Right forelimb (tissue), 1 donor: ENCODE data around the gene CELF3.
"Not testable (repeated sequence)": the region's sequence is repeated elsewhere in the genome, so short reads cannot be mapped to it uniquely, and the experiment has no call there.

Experiments used
- DNase-seq: peaks from one replicate; pipeline ENCODE4 v3.0.0-alpha.2; 2018

CELF3 gene

DNA sequence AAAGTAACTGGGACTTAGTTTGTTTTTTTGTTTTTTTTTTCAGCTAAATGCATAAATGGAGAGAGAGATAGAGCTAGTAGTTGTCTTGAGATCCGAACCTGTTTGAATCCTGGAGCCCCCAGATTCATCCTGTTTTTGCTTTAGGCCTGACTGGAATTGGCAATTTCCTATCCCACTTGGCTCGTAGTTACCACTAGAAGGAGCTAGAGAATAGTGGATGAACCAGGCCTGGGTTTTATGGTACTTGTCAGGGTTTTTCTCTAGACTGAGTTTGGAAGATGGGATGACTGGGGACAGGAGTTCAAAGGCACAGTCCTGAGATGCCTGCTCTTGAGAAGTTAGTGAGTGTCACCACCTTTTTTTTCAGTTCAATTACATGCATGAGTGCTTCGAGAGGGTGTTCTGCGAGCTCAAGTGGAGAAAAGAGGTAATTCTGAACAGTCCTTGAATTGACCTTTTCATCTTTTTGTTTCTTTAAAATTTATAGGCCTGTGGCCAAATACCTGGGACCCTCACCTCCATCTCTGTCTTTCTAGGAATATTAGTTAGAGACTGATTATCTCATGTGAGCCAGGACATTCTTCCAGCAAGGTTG, 23.4 kb downstream of the CELF3 start:
- DNase-seq: no peak

DNA sequence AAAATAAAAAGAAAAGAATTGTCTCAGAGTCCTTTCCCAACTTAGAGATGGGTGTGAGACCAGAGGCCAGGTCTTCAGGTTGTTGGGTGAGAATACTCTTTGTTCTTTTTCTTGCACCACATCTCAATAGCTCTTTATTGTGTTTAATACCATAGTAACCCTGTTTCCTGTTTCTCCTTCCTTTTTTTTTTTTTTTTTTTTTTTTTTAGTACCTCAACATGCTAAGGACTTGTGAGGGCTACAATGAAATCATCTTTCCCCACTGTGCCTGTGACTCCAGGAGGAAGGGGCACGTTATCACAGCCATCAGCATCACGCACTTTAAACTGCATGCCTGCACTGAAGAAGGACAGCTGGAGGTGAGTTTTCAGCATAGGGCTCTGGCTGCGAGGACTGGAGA, 24.4 kb downstream of the CELF3 start:
- no peak for DNase-seq

DNA sequence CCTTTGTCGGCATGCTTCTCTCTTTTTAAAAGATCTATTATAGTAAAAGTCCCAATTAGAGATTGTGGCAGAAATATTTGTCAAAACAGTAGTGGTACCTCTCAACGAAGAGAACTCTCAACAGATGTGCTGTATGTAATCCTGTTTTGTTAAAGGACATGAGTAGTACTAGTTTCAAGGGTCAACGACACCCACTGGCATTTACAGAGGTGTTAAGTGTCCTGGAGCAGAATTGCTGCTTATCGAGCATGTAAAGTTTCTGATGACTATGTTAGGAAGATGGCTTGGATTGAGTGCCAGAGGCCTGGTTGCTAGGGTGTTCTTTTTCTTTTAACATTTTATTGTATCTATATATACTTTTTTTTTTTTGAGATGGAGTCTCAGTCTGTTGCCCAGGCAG, 27.1 kb downstream of the CELF3 start:
- no peak for DNase-seq

DNA sequence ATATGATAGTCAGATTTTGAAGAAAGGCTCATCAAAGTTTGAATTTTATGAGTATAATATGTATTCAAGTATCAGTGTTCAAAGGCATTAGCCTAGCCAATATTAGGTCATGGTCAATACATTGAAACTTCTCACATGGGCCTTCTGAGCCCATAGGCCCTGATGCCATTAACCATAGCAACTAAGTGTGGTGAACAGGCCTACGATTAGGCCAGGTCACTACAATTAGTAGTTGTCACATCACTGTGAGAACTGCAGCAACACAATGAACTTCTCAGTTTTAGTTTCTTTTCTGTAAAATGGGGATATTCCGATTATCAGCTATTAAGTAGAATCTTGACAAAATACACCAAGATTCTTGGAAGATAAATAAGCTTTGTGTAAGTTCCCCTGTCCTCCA, 30.0 kb downstream of the CELF3 start:
- DNase-seq: no peak

DNA sequence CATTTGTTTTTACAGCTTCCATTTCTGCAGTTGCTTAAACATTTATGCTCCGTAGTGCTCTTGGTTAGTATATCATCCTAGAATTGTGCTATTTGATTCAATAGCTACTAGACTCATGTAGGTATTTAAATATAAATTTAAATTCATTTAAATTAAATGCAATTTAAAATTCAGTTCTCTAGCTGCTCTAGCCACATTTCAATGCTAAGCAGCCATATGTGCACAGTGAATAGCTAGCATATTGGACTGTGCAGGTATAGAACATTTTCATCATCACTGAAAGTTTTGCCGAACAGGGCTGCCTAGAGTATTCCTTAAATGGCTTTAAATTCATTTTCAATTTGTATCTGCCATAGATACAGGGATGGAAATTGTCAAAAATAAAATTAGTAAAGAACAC, 32.5 kb downstream of the CELF3 start:
- no peak for DNase-seq

DNA sequence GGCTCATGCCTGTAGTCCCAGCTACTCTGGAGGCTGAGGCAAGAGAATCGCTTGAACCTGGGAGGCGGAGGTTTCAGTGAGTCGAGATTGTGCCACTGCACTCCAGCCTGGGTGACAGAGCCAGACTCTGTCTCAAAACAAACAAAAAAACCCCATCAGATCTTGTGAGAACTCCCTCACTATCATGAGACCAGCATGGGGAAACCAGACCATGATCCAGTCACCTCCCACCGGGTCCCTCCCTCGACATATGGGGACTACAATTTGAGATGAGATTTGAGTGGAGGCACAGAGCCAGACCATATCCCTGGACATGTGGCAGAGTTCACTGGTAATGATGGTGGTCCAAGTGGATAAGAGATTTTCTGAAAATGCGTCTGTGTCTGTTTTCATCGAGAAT, 33.7 kb downstream of the CELF3 start:
- DNase-seq: not testable (repeated sequence)

DNA sequence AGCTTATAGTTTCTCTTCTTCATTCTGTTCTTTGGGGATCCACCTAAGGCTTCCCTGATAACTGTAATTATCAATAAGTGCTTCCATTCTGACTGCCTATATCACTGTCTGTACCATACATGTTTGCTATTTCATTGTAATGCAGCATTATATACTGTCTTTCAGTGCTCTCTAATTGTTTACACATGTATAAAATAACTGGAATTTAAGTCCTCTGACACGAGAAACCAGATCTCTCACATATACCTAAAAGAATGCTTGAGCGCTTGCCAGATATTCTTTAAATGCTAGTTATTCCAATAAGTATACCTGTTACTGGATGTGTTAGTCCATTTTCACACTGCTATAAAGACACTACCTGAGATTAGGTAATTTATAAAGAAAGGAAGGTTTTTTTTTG, 34.7 kb downstream of the CELF3 start:
- DNase-seq: no peak

DNA sequence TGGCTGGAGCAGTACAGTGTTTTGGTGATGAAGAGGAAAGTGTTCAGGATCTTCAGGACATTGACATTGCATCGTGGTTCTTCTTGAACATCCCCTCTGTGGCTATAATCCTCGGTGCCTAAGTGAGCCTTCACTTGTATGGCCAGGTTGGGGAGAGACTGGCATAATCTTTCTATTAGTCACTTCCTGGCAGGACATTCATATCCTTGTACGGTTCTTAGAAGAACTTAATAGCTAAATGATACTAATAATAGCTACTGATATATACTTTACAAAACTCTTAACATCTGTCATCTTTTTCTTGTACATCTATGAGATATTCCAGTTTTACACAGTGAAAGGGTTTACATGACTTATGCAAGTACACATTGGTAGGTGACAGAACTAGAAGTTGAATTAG, 35.8 kb downstream of the CELF3 start:
- DNase-seq: no peak

DNA sequence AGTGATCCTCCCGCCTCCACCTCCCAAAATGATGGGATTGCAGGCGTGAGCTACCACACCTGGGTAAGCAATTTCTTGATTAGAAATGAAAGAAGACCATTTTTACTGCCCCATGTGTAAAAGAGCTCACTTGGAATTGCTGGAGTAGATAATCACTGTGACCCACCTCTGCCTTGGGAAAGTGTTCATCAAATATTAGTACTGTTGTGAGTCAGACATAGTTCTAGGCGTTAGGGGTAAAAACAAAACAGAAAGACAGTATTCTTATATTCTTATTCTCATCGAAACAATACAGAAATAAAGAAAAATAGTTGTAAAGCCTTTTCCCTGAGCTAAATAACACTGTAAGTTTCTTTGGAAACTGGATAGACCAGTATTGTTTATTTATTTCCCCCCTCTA, 36.2 kb downstream of the CELF3 start:
- DNase-seq: no peak

DNA sequence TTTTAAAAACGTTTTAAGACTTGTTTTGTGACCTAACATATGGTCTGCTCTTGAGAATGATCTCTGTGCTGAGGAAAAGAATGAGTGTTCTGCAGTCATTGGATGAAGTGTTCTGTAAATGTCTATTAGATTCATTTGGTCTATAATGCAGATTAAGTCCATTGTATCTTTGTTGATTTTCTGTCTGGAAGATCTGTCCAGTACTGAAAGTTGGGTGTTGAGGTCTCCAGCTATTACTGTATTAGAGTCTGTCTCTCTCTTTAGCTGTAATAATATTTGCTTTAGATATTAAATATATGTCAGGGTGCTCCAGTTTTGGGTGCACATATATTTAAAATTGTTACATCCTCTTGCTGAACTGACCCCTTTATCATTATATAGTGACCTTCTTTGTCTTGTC, 43.2 kb downstream of the CELF3 start:
- no peak for DNase-seq

DNA sequence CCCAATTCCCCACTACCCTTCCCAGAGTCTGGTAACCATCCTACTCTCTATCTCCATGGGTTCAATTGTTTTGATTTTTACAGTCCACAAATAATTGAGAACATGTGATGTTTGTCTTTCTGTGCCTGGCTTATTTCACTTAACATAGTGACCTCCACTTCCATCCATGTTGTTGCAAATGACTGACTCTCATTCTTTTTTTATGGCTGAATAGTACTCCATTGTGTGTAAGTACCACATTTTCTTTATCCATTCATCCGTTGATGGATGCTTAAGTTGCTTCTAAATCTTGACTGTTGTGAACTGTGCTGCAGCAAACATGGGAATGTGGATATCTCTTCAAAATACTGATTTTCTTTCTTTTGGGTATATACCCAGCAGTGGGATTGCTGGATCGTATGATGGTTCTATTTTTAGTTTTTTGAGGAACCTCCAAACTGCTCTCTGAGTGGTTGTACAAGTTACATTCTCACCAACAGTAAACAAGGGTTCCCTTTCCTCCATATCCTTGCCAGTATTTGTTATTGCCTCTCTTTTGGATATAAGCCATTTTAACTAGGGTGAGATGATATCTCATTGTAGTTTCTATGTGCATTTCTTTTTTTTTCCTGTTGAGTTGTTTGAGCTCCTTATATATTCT, 46.4 kb downstream of the CELF3 start:
- DNase-seq: not testable (repeated sequence)

DNA sequence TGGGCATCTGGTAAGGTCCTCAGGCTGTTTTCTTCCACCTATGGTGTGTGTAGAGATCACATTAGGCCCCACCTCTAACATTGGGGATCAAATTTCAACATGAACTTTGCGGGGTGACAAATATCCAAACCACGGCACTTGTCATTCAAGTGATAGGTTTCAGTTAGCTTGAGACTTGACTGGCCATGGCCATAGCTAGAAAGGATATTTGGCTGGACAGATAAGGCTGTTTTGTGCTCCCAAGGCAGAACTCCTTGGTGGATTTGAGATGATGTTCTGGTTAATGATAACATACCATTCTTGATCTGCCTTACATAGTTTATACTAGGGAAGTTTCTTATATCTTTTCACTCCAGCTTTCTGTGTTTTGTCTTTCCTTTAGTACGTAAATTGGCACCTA, 48.5 kb downstream of the CELF3 start:
- DNase-seq: no peak

DNA sequence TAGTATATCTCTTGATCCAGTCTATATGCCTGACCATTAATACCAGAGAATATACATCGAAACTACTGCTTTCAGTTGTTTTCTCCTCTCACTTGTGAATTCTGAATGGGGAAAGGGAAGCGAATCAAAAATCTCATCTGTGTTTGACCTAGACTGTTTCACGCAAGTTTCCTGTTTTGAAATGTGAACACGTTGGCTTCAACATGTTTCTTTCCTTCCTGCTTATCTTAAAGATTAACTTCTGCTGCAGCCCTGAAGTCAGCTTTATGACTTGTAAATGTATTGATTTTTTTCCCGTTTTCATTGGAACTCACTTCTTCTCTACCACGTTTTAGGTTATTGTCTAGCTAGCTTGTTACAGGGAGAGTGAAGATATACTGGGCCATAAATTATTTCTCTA, 54.9 kb downstream of the CELF3 start:
- no peak for DNase-seq

DNA sequence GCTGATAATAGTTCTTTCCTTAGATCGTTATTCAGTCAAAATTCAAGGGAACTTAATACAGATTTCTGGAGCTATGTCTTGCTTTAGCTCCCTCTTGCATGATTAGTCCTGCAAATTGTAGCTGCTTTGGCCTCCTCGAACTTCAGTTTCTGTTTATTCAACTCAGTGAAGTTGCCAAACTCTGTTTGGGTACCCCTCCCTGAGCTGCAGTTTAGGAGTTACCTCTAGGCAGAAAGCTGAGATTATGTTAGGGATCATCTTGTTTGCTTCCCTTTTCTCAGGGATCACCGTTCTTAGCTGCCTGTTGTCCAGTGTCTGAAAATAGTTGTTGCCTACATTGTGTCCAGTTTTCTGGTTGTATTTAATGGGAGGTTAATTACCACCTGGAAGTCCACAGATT, 61.2 kb downstream of the CELF3 start:
- no peak for DNase-seq

DNA sequence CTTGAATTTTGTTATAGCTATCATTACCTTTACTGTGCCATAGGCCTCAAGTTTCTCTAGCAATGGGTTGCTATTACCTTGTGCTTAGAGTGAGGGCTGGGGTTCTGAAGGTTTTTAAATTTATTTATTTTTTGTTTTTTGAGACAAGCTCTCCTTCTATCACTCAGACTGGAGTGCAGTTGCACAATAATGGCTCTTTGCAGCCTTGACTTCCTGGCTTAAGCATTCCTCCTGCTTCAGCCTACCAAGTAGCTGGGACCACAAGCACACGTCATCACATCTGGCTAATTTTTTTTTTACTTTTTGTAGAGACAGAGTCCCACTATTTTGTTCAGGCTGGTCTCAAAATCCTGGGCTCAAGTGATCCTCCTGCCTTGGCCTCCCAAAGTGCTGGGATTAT, 63.2 kb downstream of the CELF3 start:
- DNase-seq: no peak
